GM23248 (cell line): Measurements from ENCODE around the gene GALNT7. TPM values are rescaled to one million over a fixed set of nuclear protein-coding genes. Genes with fewer than 3 reads are reported as not detected.

ENCODE experiments used
- DNase-seq: peaks from one replicate; pipeline ENCODE4 v3.0.0-alpha.2; 2015
- H2AFZ ChIP-seq: fragments of 200-600 bp; sonication (generic); 2 replicates; pipeline ENCODE4 v1.6.1; 2016; ENCODE audit warnings: antibody characterized with exemption
- H3F3A ChIP-seq: fragments of 200-600 bp; sonication (generic); 2 replicates; pipeline ENCODE4 v1.6.1; 2016; ENCODE audit warnings: mild to moderate bottlenecking, antibody characterized with exemption, mixed run types; ENCODE audit not compliant: insufficient read depth
- H3K27ac ChIP-seq: fragments of 200-600 bp; sonication (generic); 2 replicates; pipeline ENCODE4 v1.5.1; 2016; ENCODE audit warnings: mild to moderate bottlenecking
- H3K27me3 ChIP-seq: fragments of 200-600 bp; sonication (generic); replicated peaks from 2 replicates; pipeline ENCODE4 v1.6.1; 2016; ENCODE audit warnings: mild to moderate bottlenecking; ENCODE audit not compliant: insufficient read depth
- H3K36me3 ChIP-seq: fragments of 200-600 bp; sonication (generic); 2 replicates; pipeline ENCODE4 v1.6.1; 2016; ENCODE audit warnings: low read depth, mild to moderate bottlenecking
- H3K4me1 ChIP-seq: fragments of 200-600 bp; sonication (generic); 2 replicates; pipeline ENCODE4 v1.6.1; 2016; ENCODE audit warnings: mild to moderate bottlenecking; ENCODE audit not compliant: insufficient read depth
- H3K4me2 ChIP-seq: fragments of 200-600 bp; sonication (generic); one replicate; pipeline ENCODE4 v1.6.1; 2016; ENCODE audit warnings: mild to moderate bottlenecking; ENCODE audit not compliant: unreplicated experiment
- H3K4me3 ChIP-seq: fragments of 200-600 bp; sonication (generic); 2 replicates; pipeline ENCODE4 v1.5.1; 2016; ENCODE audit warnings: mild to moderate bottlenecking
- H3K79me2 ChIP-seq: fragments of 200-600 bp; sonication (generic); 2 replicates; pipeline ENCODE4 v1.6.1; 2016; ENCODE audit warnings: mild to moderate bottlenecking; ENCODE audit not compliant: insufficient read depth
- H3K9ac ChIP-seq: fragments of 200-600 bp; sonication (generic); 2 replicates; pipeline ENCODE4 v1.6.1; 2016; ENCODE audit warnings: mild to moderate bottlenecking
- H3K9me2 ChIP-seq: fragments of 200-600 bp; sonication (generic); 2 replicates; pipeline ENCODE4 v1.6.1; 2016; ENCODE audit warnings: mixed run types, mild to moderate bottlenecking, moderate library complexity; ENCODE audit not compliant: insufficient read depth
- H3K9me3 ChIP-seq: fragments of 200-600 bp; sonication (generic); one replicate; pipeline ENCODE4 v1.6.1; 2017; ENCODE audit warnings: low read depth
- H4K20me1 ChIP-seq: fragments of 200-600 bp; sonication (generic); 2 replicates; pipeline ENCODE4 v1.6.0; 2016; ENCODE audit not compliant: insufficient read depth
- EZH2 ChIP-seq: fragments of 200-600 bp; sonication (generic); IDR thresholded peaks from 2 replicates; pipeline ENCODE4 v1.6.1; 2018; ENCODE audit warnings: antibody characterized with exemption, mild to moderate bottlenecking; ENCODE audit not compliant: insufficient read depth, poor library complexity, severe bottlenecking
- EZH2phosphoT487 ChIP-seq: fragments of 200-600 bp; sonication (generic); IDR thresholded peaks from 2 replicates; pipeline ENCODE4 v1.6.1; 2018; ENCODE audit warnings: antibody characterized with exemption, moderate library complexity, mild to moderate bottlenecking, low read depth; ENCODE audit not compliant: insufficient read depth
- WGBS, 2 experiments: methylation state at CpG; one replicate each; pipeline ENCODE4 v1.1.6; 2015 to 2017; ENCODE audit warnings: low lambda C conversion rate in 2 of 2, low coverage in 1 of 2; ENCODE audit errors: missing lambda C conversion rate in 2 of 2; 5-methylcytosine and 5-hydroxymethylcytosine counted together
- in situ Hi-C: fragments of 300-500 bp; cut with MboI; formaldehyde crosslinking; loops from 2 replicates; pipeline ENCODE4 v1.15.0; 2020
- polyA plus RNA-seq: library from polyadenylated mRNA; unstranded; fragments of >200 nt; fragmentation: Nextera tagmentation; extraction: Ambion mirVana; gene quantifications from 2 replicates; pipeline ENCODE4 v1.2.1, GENCODE V29; 2016
- total RNA-seq: library from RNA; depleted of rRNA; stranded (reverse); fragments of >200 nt; shearing (Covaris generic); gene quantifications from 2 replicates; pipeline ENCODE4 v1.2.3, GENCODE V29; 2014

GALNT7 gene
- total and polyA plus RNA-seq, 2 experiments from 2014 or later, result 5.8 to 13.1 TPM

DNA sequence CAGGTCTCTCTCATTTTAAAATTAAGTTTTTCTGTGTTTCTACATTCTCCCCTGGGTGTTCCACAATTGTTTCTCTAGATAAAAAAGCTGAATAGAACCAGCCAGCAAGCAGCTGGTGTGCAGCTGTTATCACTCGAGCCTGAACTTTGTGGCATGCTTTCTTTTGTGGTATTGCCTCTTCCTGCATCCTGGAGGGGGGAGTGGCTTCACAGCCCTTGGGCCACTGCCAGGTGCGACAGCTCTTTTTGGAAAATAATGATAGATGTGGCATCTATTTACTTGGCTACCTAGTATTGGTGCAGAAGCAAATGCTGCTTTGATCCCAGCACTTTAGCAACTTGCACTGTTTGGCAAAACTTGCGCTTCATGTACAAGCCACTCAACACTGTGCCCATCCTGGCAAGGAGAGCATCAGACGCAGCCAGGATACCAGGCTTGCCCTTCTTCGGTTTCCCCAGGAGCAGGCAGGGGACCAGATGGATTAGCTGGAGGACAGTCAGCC, 96.1 kb downstream of the GALNT7 start:
- H3K9me3 ChIP-seq, result no peaks in the 10 kb centered on the region
- no peak overlapping the region for H2AFZ ChIP-seq
- H4K20me1 ChIP-seq, result no peaks in the 10 kb centered on the region
- TF ChIP-seq EZH2phosphoT487 (no peak), EZH2 (no peak)
- H3K27me3 ChIP-seq, result no peaks in the 10 kb centered on the region
- no peak overlapping the region for H3K4me2 ChIP-seq
- no peaks in the 10 kb centered on the region for H3K4me1 ChIP-seq
- 35 to 44% methylated on average over 5 of the region's 5 CpGs for WGBS, 2 experiments
- H3K27ac ChIP-seq, result no peak overlapping the region
- H3K4me3 ChIP-seq, result no peak overlapping the region
- in situ Hi-C loops, result no loop called here
- no peaks in the 10 kb centered on the region for H3K9me2 ChIP-seq
- H3K9ac ChIP-seq, result no peak overlapping the region
- H3K79me2 ChIP-seq, result no peaks in the 10 kb centered on the region
- H3K36me3 ChIP-seq, result no peaks in the 10 kb centered on the region
- DNase-seq, result peak; percentile 16
- no peaks in the 10 kb centered on the region for H3F3A ChIP-seq

DNA sequence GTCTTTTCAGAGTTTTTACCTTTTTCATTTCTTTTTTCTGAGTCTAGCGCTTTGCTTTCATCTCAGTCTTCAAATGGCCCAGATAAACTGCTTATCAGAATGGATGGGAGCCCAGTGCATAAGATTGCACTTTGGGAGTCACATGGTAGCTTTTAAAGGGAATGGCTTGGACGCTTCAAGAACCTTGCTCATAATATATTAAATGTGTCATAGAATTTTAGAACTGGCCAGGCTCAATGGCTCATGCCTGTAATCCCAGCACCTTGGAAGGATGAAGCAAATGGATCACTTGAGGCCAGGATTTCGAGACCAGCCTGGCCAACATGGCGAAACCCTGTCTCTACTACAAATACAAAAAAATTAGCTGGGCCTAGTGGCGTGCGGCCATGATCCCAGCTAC, 97.1 kb downstream of the GALNT7 start:
- no peak for TF ChIP-seq EZH2phosphoT487
- TF ChIP-seq EZH2, result no peak
- Histone ChIP-seq H3K4me2 (no peak overlapping the region), H3K36me3 (no peaks in the 10 kb centered on the region), H3K27me3 (no peaks in the 10 kb centered on the region), H3K9me3 (no peaks in the 10 kb centered on the region), H3K4me3 (no peak overlapping the region), H2AFZ (no peak overlapping the region), H3K27ac (no peak overlapping the region), H3K9ac (no peak overlapping the region), H3K79me2 (no peaks in the 10 kb centered on the region), H3F3A (no peaks in the 10 kb centered on the region), H4K20me1 (no peaks in the 10 kb centered on the region), H3K9me2 (no peaks in the 10 kb centered on the region), H3K4me1 (no peaks in the 10 kb centered on the region)
- 90 to 91% methylated on average over 6 of the region's 6 CpGs for WGBS, 2 experiments
- in situ Hi-C loops, result no loop called here
- DNase-seq, result no peak

DNA sequence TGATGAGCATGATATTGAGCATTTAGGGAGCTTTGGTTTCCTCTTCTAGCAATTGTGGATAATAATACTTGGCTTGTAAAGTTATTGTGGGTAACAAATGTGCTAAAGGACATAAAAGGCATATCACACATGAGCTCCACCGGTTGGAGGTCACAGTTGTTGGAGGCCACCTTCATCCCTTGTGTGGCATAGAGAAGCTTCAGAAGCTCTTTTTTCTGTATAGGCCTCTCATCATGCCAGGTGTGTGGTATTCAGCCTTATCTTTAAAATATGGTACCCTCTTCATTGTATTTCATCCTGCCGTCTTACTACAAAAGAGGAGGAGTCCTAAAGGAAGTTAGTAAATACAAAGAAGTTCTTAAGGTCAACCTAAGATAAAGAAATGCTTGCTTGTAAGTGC, 99.1 kb downstream of the GALNT7 start:
- Histone ChIP-seq H2AFZ (no peak overlapping the region), H3K36me3 (no peaks in the 10 kb centered on the region), H3K9me2 (no peaks in the 10 kb centered on the region), H3K4me2 (no peak overlapping the region), H3K9me3 (no peaks in the 10 kb centered on the region), H3K4me3 (no peak overlapping the region), H4K20me1 (no peaks in the 10 kb centered on the region), H3K27me3 (no peaks in the 10 kb centered on the region), H3K4me1 (peaks cover 1% of the 10 kb centered on the region; the same call in 1 of the 2 replicates), H3F3A (no peaks in the 10 kb centered on the region), H3K9ac (no peak overlapping the region), H3K79me2 (no peaks in the 10 kb centered on the region), H3K27ac (no peak overlapping the region)
- in situ Hi-C loops, result no loop called here
- WGBS, 2 experiments, result 85 to 90% methylated on average over 2 of the region's 2 CpGs
- DNase-seq, result no peak
- no peak for TF ChIP-seq EZH2phosphoT487
- no peak for TF ChIP-seq EZH2

DNA sequence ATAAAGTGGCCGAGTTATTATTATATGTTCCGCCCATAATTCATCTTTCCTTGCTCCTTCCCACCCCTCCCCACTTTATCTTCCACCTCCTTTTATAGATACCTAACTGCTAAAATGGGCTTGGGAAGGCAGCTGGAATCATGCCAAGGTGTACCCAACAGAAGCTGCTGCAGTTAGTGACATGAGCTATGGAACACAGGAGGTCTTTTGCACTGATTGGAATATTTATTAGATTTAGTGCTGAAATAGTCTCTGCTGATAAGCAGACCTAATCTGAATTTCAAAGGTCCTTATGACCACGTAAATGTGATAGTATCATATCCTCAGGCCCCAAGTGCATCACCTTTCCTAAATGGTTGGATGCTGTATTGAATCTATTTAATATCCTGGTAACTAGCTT, 100.7 kb downstream of the GALNT7 start:
- Histone ChIP-seq H3K4me2 (no peak overlapping the region), H3K9me3 (no peaks in the 10 kb centered on the region), H3K9me2 (no peaks in the 10 kb centered on the region), H2AFZ (no peak overlapping the region), H3K4me3 (no peak overlapping the region), H3K27ac (no peak overlapping the region), H3K36me3 (no peaks in the 10 kb centered on the region), H3K27me3 (no peaks in the 10 kb centered on the region), H3K4me1 (peaks cover 7% of the 10 kb centered on the region), H3F3A (no peaks in the 10 kb centered on the region), H4K20me1 (no peaks in the 10 kb centered on the region), H3K9ac (no peak overlapping the region), H3K79me2 (no peaks in the 10 kb centered on the region)
- in situ Hi-C loops, result no loop called here
- WGBS, 2 experiments, result 94% methylated on average over 3 of the region's 3 CpGs
- TF ChIP-seq EZH2 (no peak), EZH2phosphoT487 (no peak)
- no peak for DNase-seq
